SH-SY5Y (cell line): ENCODE measurements around the gene TBC1D22A.

Experiments used
- GATA2 ChIP-seq: IDR thresholded peaks from 2 replicates; pipeline ENCODE4 v1.6.1; 2011; ENCODE audit warnings: mild to moderate bottlenecking, low read depth, low read length
- GATA3 ChIP-seq: IDR thresholded peaks from 2 replicates; pipeline ENCODE4 v1.6.1; 2011; ENCODE audit warnings: low read depth, mild to moderate bottlenecking, low read length, moderate library complexity

DNA sequence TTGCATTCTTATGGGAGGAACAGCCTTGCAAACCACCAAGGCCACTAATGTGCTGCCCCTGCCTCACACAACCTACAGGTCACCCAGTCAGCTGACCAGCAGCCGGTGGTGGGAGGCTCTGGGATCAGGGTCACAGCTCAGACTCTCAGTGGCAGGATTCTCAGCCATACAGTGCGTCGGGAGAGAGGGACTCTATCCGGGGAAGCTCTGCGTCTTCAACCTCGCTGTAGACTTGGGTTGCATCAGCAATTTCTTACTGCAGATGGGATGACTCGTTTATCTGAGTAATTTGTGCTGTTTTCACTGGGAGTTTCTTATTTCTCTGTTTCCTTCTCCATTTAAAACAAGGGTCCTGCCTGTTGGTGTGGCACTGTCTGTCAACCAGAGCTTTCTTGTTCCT lies 257.7 kb downstream of the TBC1D22A start:
- no peak for TF ChIP-seq GATA2
- TF ChIP-seq GATA3: no peak
